Osteocyte (in vitro differentiated cells): ENCODE measurements around the gene ST7. TPM values are rescaled to one million over a fixed set of nuclear protein-coding genes. Genes with fewer than 3 reads are reported as not detected.

Experiments
- DNase-seq: peaks from one replicate; pipeline ENCODE4 v3.0.0; 2021; ENCODE audit warnings: mixed read lengths; ENCODE audit not compliant: unreplicated experiment; ENCODE audit errors: extremely low spot score
- H3K27ac Mint-ChIP-seq: one replicate; pipeline ENCODE4 v1.8.0; 2021; ENCODE audit warnings: mild to moderate bottlenecking, mixed read lengths; ENCODE audit not compliant: unreplicated experiment
- H3K27me3 Mint-ChIP-seq: one replicate; pipeline ENCODE4 v1.8.0; 2021; ENCODE audit warnings: mixed read lengths; ENCODE audit not compliant: unreplicated experiment
- H3K36me3 Mint-ChIP-seq: one replicate; pipeline ENCODE4 v1.8.0; 2021; ENCODE audit warnings: mixed read lengths; ENCODE audit not compliant: unreplicated experiment
- H3K4me1 Mint-ChIP-seq: one replicate; pipeline ENCODE4 v1.8.0; 2021; ENCODE audit warnings: mixed read lengths; ENCODE audit not compliant: unreplicated experiment
- H3K4me3 Mint-ChIP-seq: one replicate; pipeline ENCODE4 v1.8.0; 2021; ENCODE audit warnings: mild to moderate bottlenecking, moderate library complexity, mixed read lengths; ENCODE audit not compliant: unreplicated experiment
- H3K9me3 Mint-ChIP-seq: one replicate; pipeline ENCODE4 v1.8.0; 2021; ENCODE audit warnings: mixed read lengths; ENCODE audit not compliant: unreplicated experiment
- CTCF ChIP-seq: fragments of 200-600 bp; sonication (generic); IDR thresholded peaks from 2 replicates; pipeline ENCODE4 v1.5.0; 2021; ENCODE audit warnings: antibody characterized with exemption, mild to moderate bottlenecking, moderate library complexity
- total RNA-seq: library from RNA; stranded (reverse); gene quantifications from 2 replicates; pipeline ENCODE4 v1.2.1, GENCODE V29; 2021

ST7 gene
- total RNA-seq, 1 donor from 2014 or later = 68.5 TPM

GRCh38 chr7:117048114-117048866 lies 95.0 kb downstream of the ST7 start:
- Mint-ChIP-seq H3K27ac (peak overlapping the region; percentile 23), H3K4me1 (peaks cover 73% of the 10 kb centered on the region), H3K9me3 (no peaks in the 10 kb centered on the region), H3K27me3 (no peaks in the 10 kb centered on the region), H3K4me3 (no peak overlapping the region), H3K36me3 (peaks cover 28% of the 10 kb centered on the region)
- no peak for TF ChIP-seq CTCF
- DNase-seq = no peak

GRCh38 chr7:117048882-117049281 lies 95.6 kb downstream of the ST7 start:
- TF ChIP-seq CTCF = no peak
- Mint-ChIP-seq H3K4me3 (no peak overlapping the region), H3K9me3 (no peaks in the 10 kb centered on the region), H3K36me3 (peaks cover 25% of the 10 kb centered on the region), H3K27me3 (no peaks in the 10 kb centered on the region), H3K4me1 (peaks cover 71% of the 10 kb centered on the region), H3K27ac (peak overlapping the region; percentile 23)
- no peak for DNase-seq

GRCh38 chr7:117051808-117052207 lies 98.5 kb downstream of the ST7 start:
- peaks cover 62% of the 10 kb centered on the region for H3K4me1 Mint-ChIP-seq
- no peaks in the 10 kb centered on the region for H3K9me3 Mint-ChIP-seq
- TF ChIP-seq CTCF = no peak
- H3K27ac Mint-ChIP-seq = peak overlapping the region; percentile 90
- no peaks in the 10 kb centered on the region for H3K27me3 Mint-ChIP-seq
- no peak overlapping the region for H3K4me3 Mint-ChIP-seq
- peaks cover 11% of the 10 kb centered on the region for H3K36me3 Mint-ChIP-seq
- DNase-seq = no peak

- Mint-ChIP-seq H3K4me3 (no peak overlapping the region), H3K4me1 (peaks cover 53% of the 10 kb centered on the region)
Measured at GRCh38 chr7:117053432-117053831, 100.1 kb downstream of the ST7 start.

More at GRCh38 chr7:117053432-117053831, 100.1 kb downstream of the ST7 start:
- DNase-seq = no peak
- Mint-ChIP-seq H3K36me3 (peaks cover 11% of the 10 kb centered on the region), H3K27ac (peak overlapping the region; percentile 16), H3K27me3 (no peaks in the 10 kb centered on the region), H3K9me3 (no peaks in the 10 kb centered on the region)
- TF ChIP-seq CTCF = no peak
